H1 (cell line): ENCODE measurements around the gene PPIF. TPM values are rescaled to one million over a fixed set of nuclear protein-coding genes. Genes with fewer than 3 reads are reported as not detected.

Experiments used
- CTCF ChIA-PET: fragments of 300-600 bp; sonication (Branson Sonifier 250); formaldehyde crosslinking; loops from one replicate; lab custom pipeline; 2021; ENCODE audit not compliant: partially characterized antibody; lab: Charles Lee
- POLR2A ChIA-PET: fragments of 300-600 bp; sonication (Branson Sonifier 250); formaldehyde crosslinking; loops from one replicate; lab custom pipeline; 2021; ENCODE audit warnings: inconsistent platforms; ENCODE audit not compliant: partially characterized antibody; lab: Charles Lee
- DNase-seq, 2 experiments: peaks; one replicate each; pipeline versions ENCODE4 v3.0.0 to v3.0.0-alpha.2; 2010 to 2022; ENCODE audit warnings: low spot score in 2 of 2, low read depth in 1 of 2, mixed read lengths in 1 of 2
- FAIRE-seq: peaks from 2 replicates; lab custom pipeline; 2011; peaks lifted over from hg19 to GRCh38; lab: Jason Lieb, UNC
- H2AFZ ChIP-seq: 2 replicates; pipeline ENCODE4 v1.8.1; 2012; ENCODE audit warnings: low read length, inconsistent platforms
- H2AK5ac ChIP-seq: 2 replicates; pipeline ENCODE4 v1.6.1; 2013; ENCODE audit warnings: low read depth, low read length
- H2BK120ac ChIP-seq: replicated peaks from 2 replicates; pipeline ENCODE3; 2013; ENCODE audit warnings: low read depth, low read length, inconsistent platforms
- H2BK12ac ChIP-seq: 2 replicates; pipeline ENCODE4 v1.6.1; 2013; ENCODE audit warnings: low read depth, low read length
- H2BK15ac ChIP-seq: 2 replicates; pipeline ENCODE4 v1.6.1; 2013; ENCODE audit warnings: low read length
- H2BK20ac ChIP-seq: 2 replicates; pipeline ENCODE4 v1.6.1; 2013; ENCODE audit warnings: low read length
- H2BK5ac ChIP-seq: 2 replicates; pipeline ENCODE4 v1.6.1; 2013; ENCODE audit warnings: low read depth, low read length
- H3K14ac ChIP-seq: 2 replicates; pipeline ENCODE4 v1.6.1; 2013; ENCODE audit warnings: inconsistent platforms; ENCODE audit not compliant: insufficient read length
- H3K18ac ChIP-seq: 2 replicates; pipeline ENCODE4 v1.6.1; 2013; ENCODE audit warnings: low read length; ENCODE audit errors: extremely low read depth
- H3K23ac ChIP-seq: 2 replicates; pipeline ENCODE4 v1.6.1; 2013; ENCODE audit warnings: inconsistent platforms; ENCODE audit not compliant: insufficient read length
- H3K23me2 ChIP-seq: 2 replicates; pipeline ENCODE4 v1.6.1; 2013; ENCODE audit warnings: low read depth, low read length
- H3K27ac ChIP-seq: 2 replicates; pipeline ENCODE4 v1.6.1; 2011; ENCODE audit warnings: low read depth, low read length, inconsistent platforms
- H3K27me3 ChIP-seq, 4 experiments: replicated peaks in 1 of 4; 1 replicate in 1 of 4; 2 replicates in 3 of 4; pipeline versions ENCODE4 v1.6.1 to v1.8.1; 2011 to 2013; ENCODE audit warnings: low read length in 3 of 4, mild to moderate bottlenecking in 3 of 4, inconsistent platforms in 2 of 4, mixed read lengths in 2 of 4, moderate library complexity in 1 of 4; ENCODE audit not compliant: control insufficient read depth in 3 of 4, insufficient read depth in 3 of 4; ENCODE audit errors: extremely low read depth in 1 of 4
- H3K36me3 ChIP-seq, 4 experiments: 2 replicates each; pipeline versions ENCODE4 v1.6.1 to v1.8.1; 2011 to 2013; ENCODE audit warnings: mild to moderate bottlenecking in 4 of 4, low read length in 3 of 4, moderate library complexity in 2 of 4, control low read depth in 1 of 4, inconsistent platforms in 1 of 4; ENCODE audit not compliant: insufficient read depth in 4 of 4, control insufficient read depth in 2 of 4
- H3K4ac ChIP-seq: replicated peaks from 2 replicates; pipeline ENCODE3; 2013; ENCODE audit warnings: low read length, low read depth, mixed read lengths, inconsistent platforms; ENCODE audit not compliant: insufficient read length
- H3K4me1 ChIP-seq, 4 experiments: replicated peaks in 1 of 4; 1 replicate in 1 of 4; 2 replicates in 3 of 4; pipeline versions ENCODE4 v1.6.1 to v1.8.1; 2011 to 2013; ENCODE audit warnings: low read length in 3 of 4, inconsistent platforms in 2 of 4, mixed read lengths in 1 of 4; ENCODE audit not compliant: insufficient read depth in 4 of 4, control insufficient read depth in 3 of 4
- H3K4me2 ChIP-seq, 2 experiments: 2 replicates each; pipeline versions ENCODE4 v1.6.1 to v1.8.1; 2011 to 2013; ENCODE audit warnings: low read depth in 2 of 2, low read length in 2 of 2, control low read depth in 1 of 2, inconsistent platforms in 1 of 2, mild to moderate bottlenecking in 1 of 2; ENCODE audit not compliant: insufficient read depth in 1 of 2
- H3K4me3 ChIP-seq, 4 experiments: fragments of 200-600, 300-600 bp in 1 of 4; sonication (generic), shearing (Covaris generic), sonication (Bioruptor Twin) in 1 of 4; 2 replicates each; pipeline versions ENCODE4 v1.5.1 to v1.8.1; 2011 to 2016; ENCODE audit warnings: low read length in 4 of 4, low read depth in 3 of 4, control low read depth in 2 of 4, inconsistent platforms in 2 of 4, mild to moderate bottlenecking in 2 of 4, mixed read lengths in 1 of 4, moderate library complexity in 1 of 4; ENCODE audit not compliant: insufficient read depth in 2 of 4; ENCODE audit errors: extremely low read depth in 1 of 4
- H3K56ac ChIP-seq: replicated peaks from 2 replicates; pipeline ENCODE3; 2013; ENCODE audit warnings: low read depth, mild to moderate bottlenecking, mixed read lengths, low read length, inconsistent platforms; ENCODE audit not compliant: insufficient read length
- H3K79me1 ChIP-seq: 2 replicates; pipeline ENCODE4 v1.6.1; 2013; ENCODE audit warnings: low read depth, low read length, control low read depth
- H3K79me2 ChIP-seq, 2 experiments: 2 replicates each; pipeline versions ENCODE4 v1.6.1 to v1.8.1; 2012 to 2013; ENCODE audit warnings: low read length in 2 of 2, mild to moderate bottlenecking in 2 of 2, inconsistent platforms in 1 of 2; ENCODE audit not compliant: insufficient read depth in 2 of 2, control insufficient read depth in 1 of 2
- H3K9ac ChIP-seq, 4 experiments: replicated peaks in 1 of 4; 1 replicate in 1 of 4; 2 replicates in 3 of 4; pipeline versions ENCODE4 v1.6.1 to v1.8.1; 2011 to 2013; ENCODE audit warnings: low read depth in 3 of 4, low read length in 3 of 4, control low read depth in 2 of 4, mild to moderate bottlenecking in 2 of 4, moderate library complexity in 2 of 4, inconsistent platforms in 1 of 4; ENCODE audit errors: extremely low read depth in 1 of 4
- H3K9me3 ChIP-seq, 2 experiments: 2 replicates each; pipeline versions ENCODE4 v1.6.1 to v1.8.1; 2012 to 2013; ENCODE audit warnings: mild to moderate bottlenecking in 2 of 2, moderate library complexity in 2 of 2, control low read depth in 1 of 2, inconsistent platforms in 1 of 2, low read depth in 1 of 2, low read length in 1 of 2, mixed read lengths in 1 of 2; ENCODE audit not compliant: insufficient read depth in 2 of 2
- H4K20me1 ChIP-seq, 2 experiments: replicated peaks in 1 of 2; 2 replicates each; pipeline versions ENCODE3 to v1.8.1; 2011 to 2013; ENCODE audit warnings: inconsistent platforms in 2 of 2, low read length in 2 of 2, mild to moderate bottlenecking in 1 of 2; ENCODE audit not compliant: insufficient read depth in 2 of 2, control insufficient read depth in 1 of 2
- H4K5ac ChIP-seq: 2 replicates; pipeline ENCODE4 v1.6.1; 2013; ENCODE audit warnings: low read length, low read depth, mixed read lengths, inconsistent platforms; ENCODE audit not compliant: insufficient read length
- H4K8ac ChIP-seq: 2 replicates; pipeline ENCODE4 v1.8.0; 2013; ENCODE audit warnings: mild to moderate bottlenecking, moderate library complexity, low read length, inconsistent platforms; ENCODE audit not compliant: insufficient read depth; ENCODE audit errors: extremely low read depth
- H4K91ac ChIP-seq: replicated peaks from 2 replicates; pipeline ENCODE3; 2013; ENCODE audit warnings: low read length, mixed read lengths, inconsistent platforms; ENCODE audit not compliant: insufficient read length
- JUND ChIP-seq: IDR thresholded peaks from 2 replicates; pipeline ENCODE4 v1.6.1; 2011; ENCODE audit warnings: mild to moderate bottlenecking, improper control_type of control experiment, low read length
- WGBS, 2 experiments: shearing (Covaris generic) in 1 of 2; methylation state at CpG; one replicate each; pipeline versions ENCODE4 v1.1.6 to v1.1.7; 2013 to 2015; ENCODE audit warnings: low lambda C conversion rate in 2 of 2, mixed read lengths in 2 of 2, inconsistent platforms in 1 of 2, low coverage in 1 of 2, missing lambda C conversion rate in 1 of 2; ENCODE audit not compliant: insufficient replicate concordance in 2 of 2, insufficient coverage in 1 of 2, insufficient read length in 1 of 2; ENCODE audit errors: extremely low coverage in 1 of 2, missing lambda C conversion rate in 1 of 2; 5-methylcytosine and 5-hydroxymethylcytosine counted together
- polyA plus RNA-seq, 7 experiments: library from polyadenylated mRNA; depleted of rRNA in 3 of 7; stranded (reverse) in 5 of 7; unstranded in 2 of 7; fragments of >200 nt in 5 of 7; fragments of 200-250 nt in 2 of 7; gene quantifications; 1 replicate in 5 of 7; 2 replicates in 1 of 7; 4 replicates in 1 of 7; pipeline versions ENCODE4 v1.2.1 to v1.2.3, GENCODE V29; 2011 to 2013; ENCODE audit warnings: missing spikeins in 2 of 7, mixed read lengths in 2 of 7
- total RNA-seq: library from RNA; stranded (reverse); fragmentation: NEBNext Ultra II Directional; extraction: Animal tissue kit (Norgen Biotek cat#: 25700); gene quantifications from 2 replicates; pipeline ENCODE4 v1.2.1, GENCODE V29; 2021

The PPIF gene
- total and polyA plus RNA-seq, 2 of the 8 experiments (the other 6 are each of a cell fraction or from before 2014, with no cell fraction given) = 70.2 to 77.6 TPM

- DNase-seq = no peak
- no peak overlapping the region for H3K27ac ChIP-seq
- H3K4me2 ChIP-seq = no peak overlapping the region
- H4K5ac ChIP-seq = no peak overlapping the region
- no peaks in the 10 kb centered on the region for H3K9me3 ChIP-seq
- no peak overlapping the region for H2BK20ac ChIP-seq
- H3K56ac ChIP-seq = no peak overlapping the region
- no peak for TF ChIP-seq JUND
- no peak overlapping the region for H2BK120ac ChIP-seq
- no peak overlapping the region for H2AFZ ChIP-seq
- H3K4ac ChIP-seq = no peak overlapping the region
- WGBS, 2 experiments = 85% methylated on average over 9 of the region's 9 CpGs; no CpG with 5 or more reads in 1 of the 2 experiments
- H3K79me2 ChIP-seq = no peaks in the 10 kb centered on the region
- H3K4me1 ChIP-seq = peaks cover 0 to 6% (median 1%) of the 10 kb centered on the region in 4 experiments; a peak in 2 of 7 replicates
- peak overlapping the region; percentile 41; the same call in 1 of the 2 replicates for H4K8ac ChIP-seq
- no peak overlapping the region for H3K4me3 ChIP-seq
- no peak overlapping the region for H2BK15ac ChIP-seq
- peaks cover 0 to 14% of the 10 kb centered on the region in 2 experiments for H4K20me1 ChIP-seq
- peaks cover 9% of the 10 kb centered on the region; the same call in 1 of the 2 replicates for H3K23me2 ChIP-seq
- H3K18ac ChIP-seq = no peak overlapping the region
- no peaks in the 10 kb centered on the region; a peak in 1 of 7 replicates for H3K27me3 ChIP-seq
- H3K14ac ChIP-seq = no peak overlapping the region
- H3K79me1 ChIP-seq = no peaks in the 10 kb centered on the region; the same call in 1 of the 2 replicates
- H4K91ac ChIP-seq = no peak overlapping the region
- no peak overlapping the region for H2AK5ac ChIP-seq
- no peak overlapping the region for H3K9ac ChIP-seq
- H3K23ac ChIP-seq = no peak overlapping the region
- FAIRE-seq = no peak
- ChIA-PET POLR2A (no interaction called here), CTCF (interaction anchor here (0.9 to 1.1 kb wide), 3 partner anchors 10 to 107 kb away, joined by 3 to 4 read pairs (median 3); no protein-coding TSS in a partner anchor)
- H2BK5ac ChIP-seq = no peak overlapping the region
- H3K36me3 ChIP-seq = no peaks in the 10 kb centered on the region
- H2BK12ac ChIP-seq = no peak overlapping the region
Measured at GRCh38 chr10:79380946-79381721, 33.9 kb downstream of the PPIF start.
